HepG2 (cell line): Measurements from ENCODE around the gene GPR176. TPM values are rescaled to one million over a fixed set of nuclear protein-coding genes. Genes with fewer than 3 reads are reported as not detected.

Source experiments
- AKAP8 ChIP-seq: sonication (generic); formaldehyde crosslinking; IDR thresholded peaks from 2 replicates; pipeline ENCODE4 v1.5.1; 2020; ENCODE audit warnings: mild to moderate bottlenecking, missing genetic modification reagents
- FIP1L1 ChIP-seq: fragments of 200-400 bp; formaldehyde crosslinking; IDR thresholded peaks from 2 replicates; pipeline ENCODE4 v1.6.1; 2018; ENCODE audit warnings: low read depth, mild to moderate bottlenecking, low read length, moderate library complexity, borderline replicate concordance; ENCODE audit not compliant: insufficient read depth
- FOXC1 ChIP-seq: sonication (generic); formaldehyde crosslinking; IDR thresholded peaks from 2 replicates; pipeline ENCODE4 v1.8.0; 2022; ENCODE audit warnings: mild to moderate bottlenecking, missing genetic modification reagents, borderline replicate concordance
- FOXO1 ChIP-seq: sonication (generic); formaldehyde crosslinking; IDR thresholded peaks from 2 replicates; pipeline ENCODE4 v1.4.0; 2020; ENCODE audit warnings: missing genetic modification reagents
- IKZF1 ChIP-seq: fragments of 450-650 bp; IDR thresholded peaks from 2 replicates; pipeline ENCODE4 v1.7.1; 2016
- IRF2 ChIP-seq: IDR thresholded peaks from 2 replicates; pipeline ENCODE4 v1.6.1; 2018; ENCODE audit warnings: missing genetic modification reagents, missing compliant biosample characterization
- KMT2B ChIP-seq: IDR thresholded peaks from 2 replicates; pipeline ENCODE4 v1.6.1; 2016; ENCODE audit warnings: missing genetic modification reagents, missing compliant biosample characterization
- NONO ChIP-seq, 2 experiments: fragments of 450-650 bp in 1 of 2; sonication (generic) in 1 of 2; formaldehyde crosslinking in 1 of 2; IDR thresholded peaks in 1 of 2; conservative IDR thresholded peaks in 1 of 2; 2 replicates each; pipeline versions ENCODE4 v1.6.1 to v1.8.0; 2017 to 2022; ENCODE audit warnings: mild to moderate bottlenecking in 1 of 2, missing genetic modification reagents in 1 of 2, moderate library complexity in 1 of 2
- PTBP1 ChIP-seq: fragments of 200-400 bp; formaldehyde crosslinking; IDR thresholded peaks from 2 replicates; pipeline ENCODE4 v1.6.1; 2018; ENCODE audit warnings: low read length, low read depth; ENCODE audit not compliant: poor library complexity, severe bottlenecking
- SNAI1 ChIP-seq: sonication (generic); formaldehyde crosslinking; IDR thresholded peaks from 2 replicates; pipeline ENCODE4 v1.5.0; 2020; ENCODE audit warnings: mild to moderate bottlenecking, missing genetic modification reagents, borderline replicate concordance
- SOX6 ChIP-seq, 2 experiments: fragments of 450-650 bp in 1 of 2; sonication (generic) in 1 of 2; formaldehyde crosslinking in 1 of 2; IDR thresholded peaks; 2 replicates each; pipeline versions ENCODE4 v1.4.0 to v1.6.1; 2017 to 2020; ENCODE audit warnings: antibody characterized with exemption in 1 of 2, mild to moderate bottlenecking in 1 of 2, missing genetic modification reagents in 1 of 2
- ZNF17 ChIP-seq: sonication (generic); formaldehyde crosslinking; IDR thresholded peaks from 2 replicates; pipeline ENCODE4 v1.5.0; 2020; ENCODE audit warnings: mild to moderate bottlenecking, missing genetic modification reagents
- ZNF383 ChIP-seq: sonication (generic); formaldehyde crosslinking; IDR thresholded peaks from 2 replicates; pipeline ENCODE4 v1.4.0; 2020; ENCODE audit warnings: missing genetic modification reagents, mild to moderate bottlenecking, borderline replicate concordance
- ZNF510 ChIP-seq: sonication (generic); formaldehyde crosslinking; IDR thresholded peaks from 2 replicates; pipeline ENCODE4 v1.4.0; 2020; ENCODE audit warnings: low read depth, mild to moderate bottlenecking, missing genetic modification reagents
- ZNF589 ChIP-seq: sonication (generic); formaldehyde crosslinking; conservative IDR thresholded peaks from 2 replicates; pipeline ENCODE4 v1.8.0; 2022; ENCODE audit warnings: mild to moderate bottlenecking, moderate library complexity, missing genetic modification reagents
- ZNF768 ChIP-seq: sonication (generic); formaldehyde crosslinking; IDR thresholded peaks from 2 replicates; pipeline ENCODE4 v1.4.0; 2020; ENCODE audit warnings: missing genetic modification reagents
- ZNF782 ChIP-seq: sonication (generic); formaldehyde crosslinking; IDR thresholded peaks from 2 replicates; pipeline ENCODE4 v1.4.0; 2020; ENCODE audit warnings: missing genetic modification reagents, mild to moderate bottlenecking, borderline replicate concordance
- polyA plus RNA-seq, 8 experiments: library from polyadenylated mRNA; depleted of rRNA in 3 of 8; stranded (reverse) in 7 of 8; unstranded in 1 of 8; fragments of >200 nt; fragmentation: Illumina TruSeq in 4 of 8; extraction: Trizol in 4 of 8; gene quantifications; 2 replicates each; pipeline versions ENCODE4 v1.2.1 to v1.2.3, GENCODE V29; 2011 to 2016; ENCODE audit warnings: low read depth in 4 of 8, missing spikeins in 1 of 8, mixed read lengths in 1 of 8; ENCODE audit not compliant: insufficient read depth in 1 of 8
- total RNA-seq, 5 experiments: library from RNA; depleted of rRNA; stranded (reverse); fragments of >200 nt; fragmentation: Illumina TruSeq; extraction: Trizol; gene quantifications; 2 replicates each; pipeline ENCODE4 v1.2.3, GENCODE V29; 2016; ENCODE audit warnings: low read depth in 1 of 5
- TF ChIP-seq, protein P1 (sequence below): sonication (generic); formaldehyde crosslinking; IDR thresholded peaks from 2 replicates; pipeline ENCODE4 v1.8.0; 2022; ENCODE audit warnings: mild to moderate bottlenecking, missing genetic modification reagents; ENCODE audit not compliant: insufficient replicate concordance
- TF ChIP-seq, protein P2 (sequence below): sonication (generic); formaldehyde crosslinking; IDR thresholded peaks from 2 replicates; pipeline ENCODE4 v1.4.0; 2020; ENCODE audit warnings: mild to moderate bottlenecking, missing genetic modification reagents

The GPR176 gene
- total and polyA plus RNA-seq, 2 of the 13 experiments (the other 11 are each of a cell fraction or from before 2014, with no cell fraction given) = 0.11 to 0.20 TPM

- TF ChIP-seq ZNF768 (CRISPR knock-in tag) (peak; percentile 25; the same call in 1 of the 2 replicates), ZNF589 (CRISPR knock-in tag) (0 out of 2 replicates have a peak, but pooled peaks have one; percentile 38), ZNF383 (CRISPR knock-in tag) (0 out of 2 replicates have a peak, but pooled peaks have one; percentile 51), IRF2 (CRISPR knock-in tag) (peak; percentile 58), KMT2B (CRISPR knock-in tag) (peak; percentile 79; the same call in 1 of the 2 replicates), ZNF17 (no peak), IKZF1 (no peak), SOX6 (IDR thresholded peaks at IDR 0.05) (no peak), SOX6 (CRISPR knock-in tag; IDR thresholded peaks at IDR 0.05) (0 out of 2 replicates have a peak, but pooled peaks have one; percentile 14), NONO (IDR thresholded peaks at IDR 0.05) (no peak), NONO (CRISPR knock-in tag; conservative IDR thresholded peaks at IDR 0.05) (peak; percentile 53), SNAI1 (CRISPR knock-in tag) (no peak), PTBP1 (peak; percentile 79), ZNF782 (CRISPR knock-in tag) (peak; percentile 82; the same call in 1 of the 2 replicates), AKAP8 (CRISPR knock-in tag) (no peak), FOXO1 (CRISPR knock-in tag) (no peak; the same call in 1 of the 2 replicates), FOXC1 (CRISPR knock-in tag) (peak; percentile 60; the same call in 1 of the 2 replicates), FIP1L1 (no peak), ZNF510 (0 out of 2 replicates have a peak, but pooled peaks have one; percentile 70)
- TF ChIP-seq, protein P1, sequence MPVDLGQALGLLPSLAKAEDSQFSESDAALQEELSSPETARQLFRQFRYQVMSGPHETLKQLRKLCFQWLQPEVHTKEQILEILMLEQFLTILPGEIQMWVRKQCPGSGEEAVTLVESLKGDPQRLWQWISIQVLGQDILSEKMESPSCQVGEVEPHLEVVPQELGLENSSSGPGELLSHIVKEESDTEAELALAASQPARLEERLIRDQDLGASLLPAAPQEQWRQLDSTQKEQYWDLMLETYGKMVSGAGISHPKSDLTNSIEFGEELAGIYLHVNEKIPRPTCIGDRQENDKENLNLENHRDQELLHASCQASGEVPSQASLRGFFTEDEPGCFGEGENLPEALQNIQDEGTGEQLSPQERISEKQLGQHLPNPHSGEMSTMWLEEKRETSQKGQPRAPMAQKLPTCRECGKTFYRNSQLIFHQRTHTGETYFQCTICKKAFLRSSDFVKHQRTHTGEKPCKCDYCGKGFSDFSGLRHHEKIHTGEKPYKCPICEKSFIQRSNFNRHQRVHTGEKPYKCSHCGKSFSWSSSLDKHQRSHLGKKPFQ (CRISPR knock-in tag) = no peak
- TF ChIP-seq, protein P2, sequence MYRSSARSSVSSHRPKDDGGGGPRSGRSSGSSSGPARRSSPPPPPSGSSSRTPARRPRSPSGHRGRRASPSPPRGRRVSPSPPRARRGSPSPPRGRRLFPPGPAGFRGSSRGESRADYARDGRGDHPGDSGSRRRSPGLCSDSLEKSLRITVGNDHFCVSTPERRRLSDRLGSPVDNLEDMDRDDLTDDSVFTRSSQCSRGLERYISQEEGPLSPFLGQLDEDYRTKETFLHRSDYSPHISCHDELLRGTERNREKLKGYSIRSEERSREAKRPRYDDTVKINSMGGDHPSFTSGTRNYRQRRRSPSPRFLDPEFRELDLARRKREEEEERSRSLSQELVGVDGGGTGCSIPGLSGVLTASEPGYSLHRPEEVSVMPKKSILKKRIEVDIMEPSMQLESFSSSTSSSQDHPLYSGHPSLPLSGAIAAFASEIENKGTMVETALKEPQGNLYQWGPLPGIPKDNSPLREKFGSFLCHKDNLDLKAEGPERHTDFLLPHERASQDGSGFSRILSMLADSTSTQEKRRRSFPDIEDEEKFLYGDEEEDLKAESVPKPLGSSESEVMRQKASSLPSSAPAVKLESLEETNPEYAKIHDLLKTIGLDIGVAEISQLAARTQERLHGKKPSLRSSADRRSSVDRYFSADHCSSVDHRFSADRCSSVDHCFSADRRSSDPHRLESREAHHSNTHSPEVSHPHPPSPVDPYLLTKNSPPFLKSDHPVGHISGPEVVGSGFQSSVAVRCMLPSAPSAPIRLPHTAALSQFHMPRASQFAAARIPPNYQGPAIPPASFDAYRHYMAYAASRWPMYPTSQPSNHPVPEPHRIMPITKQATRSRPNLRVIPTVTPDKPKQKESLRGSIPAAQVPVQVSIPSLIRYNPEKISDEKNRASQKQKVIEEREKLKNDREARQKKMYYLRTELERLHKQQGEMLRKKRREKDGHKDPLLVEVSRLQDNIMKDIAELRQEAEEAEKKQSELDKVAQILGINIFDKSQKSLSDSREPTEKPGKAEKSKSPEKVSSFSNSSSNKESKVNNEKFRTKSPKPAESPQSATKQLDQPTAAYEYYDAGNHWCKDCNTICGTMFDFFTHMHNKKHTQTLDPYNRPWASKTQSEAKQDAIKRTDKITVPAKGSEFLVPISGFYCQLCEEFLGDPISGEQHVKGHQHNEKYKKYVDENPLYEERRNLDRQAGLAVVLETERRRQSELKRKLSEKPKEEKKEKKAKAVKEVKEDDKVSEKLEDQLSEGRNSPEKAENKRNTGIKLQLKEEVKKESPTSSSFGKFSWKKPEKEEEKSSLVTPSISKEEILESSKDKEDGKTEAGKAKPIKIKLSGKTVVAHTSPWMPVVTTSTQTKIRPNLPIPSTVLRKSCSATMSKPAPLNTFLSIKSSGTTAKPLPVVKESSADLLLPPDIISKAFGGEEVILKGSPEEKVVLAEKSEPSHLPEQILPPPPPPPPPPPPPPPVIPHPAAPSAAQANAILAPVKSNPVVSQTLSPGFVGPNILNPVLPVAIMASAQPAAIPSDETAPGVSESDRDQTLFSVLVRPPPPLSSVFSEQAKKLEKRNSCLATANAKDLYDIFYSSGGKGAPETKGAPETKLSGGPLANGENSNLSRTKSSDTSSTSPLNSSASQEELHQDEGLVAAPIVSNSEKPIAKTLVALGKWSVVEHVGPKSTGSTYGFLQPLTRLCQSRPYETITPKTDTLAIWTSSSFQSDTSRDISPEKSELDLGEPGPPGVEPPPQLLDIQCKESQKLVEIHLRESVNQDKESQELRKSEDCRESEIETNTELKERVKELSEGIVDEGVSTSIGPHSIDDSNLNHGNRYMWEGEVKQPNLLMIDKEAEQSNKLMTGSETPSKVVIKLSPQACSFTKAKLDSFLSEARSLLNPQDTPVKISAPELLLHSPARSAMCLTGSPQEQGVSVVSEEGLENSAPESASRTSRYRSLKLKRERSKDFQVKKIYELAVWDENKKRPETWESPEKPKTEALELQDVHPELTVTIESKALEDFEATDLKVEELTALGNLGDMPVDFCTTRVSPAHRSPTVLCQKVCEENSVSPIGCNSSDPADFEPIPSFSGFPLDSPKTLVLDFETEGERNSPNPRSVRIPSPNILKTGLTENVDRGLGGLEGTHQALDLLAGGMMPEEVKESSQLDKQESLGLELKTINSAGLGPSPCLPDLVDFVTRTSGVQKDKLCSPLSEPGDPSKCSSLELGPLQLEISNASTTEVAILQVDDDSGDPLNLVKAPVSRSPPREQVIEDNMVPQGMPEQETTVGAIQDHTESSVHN (CRISPR knock-in tag) = 0 out of 2 replicates have a peak, but pooled peaks have one; percentile 64
Measured at GRCh38 chr15:39782441-39783138, 137.5 kb downstream of the GPR176 start, which contains the start of gene FSIP1 (continued).
